Measurements from ENCODE around the gene TMEM45A.

DNA sequence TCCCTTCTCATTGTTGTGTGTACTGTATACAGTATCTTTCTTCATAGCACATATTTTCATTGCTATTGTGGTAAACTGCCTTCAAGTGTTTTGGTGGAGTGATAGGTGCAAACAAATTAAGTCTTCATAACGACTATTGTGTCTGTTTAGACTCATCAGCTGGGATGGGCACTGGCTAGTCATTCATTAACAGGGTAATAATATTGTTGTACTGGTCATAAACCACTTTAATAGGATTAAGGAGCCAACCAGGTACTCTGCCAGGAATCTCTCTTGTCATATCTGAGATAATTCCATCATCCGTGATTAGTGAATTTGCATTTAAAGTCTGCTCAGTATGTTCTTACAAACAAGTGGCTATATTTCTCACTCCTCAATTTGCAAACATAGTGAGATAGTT, 10.2 kb upstream of the TMEM45A start:
- TF ChIP-seq ARNTL (CRISPR knock-in tag; IDR thresholded peaks at IDR 0.05; ENCODE audit: borderline replicate concordance, low read depth) (no peak), ESRRG (CRISPR knock-in tag; IDR thresholded peaks at IDR 0.05) (no peak), PPARA (CRISPR knock-in tag; IDR thresholded peaks at IDR 0.05; ENCODE audit: borderline replicate concordance) (no peak), BACH2 (CRISPR knock-in tag; IDR thresholded peaks at IDR 0.05; ENCODE audit: borderline replicate concordance) (no peak), ZFP3 (CRISPR knock-in tag; IDR thresholded peaks at IDR 0.05) (no peak), ZNF8 (CRISPR knock-in tag; IDR thresholded peaks at IDR 0.05) (no peak), CSDC2 (CRISPR knock-in tag; IDR thresholded peaks at IDR 0.05) (no peak), ZNF565 (CRISPR knock-in tag; conservative IDR thresholded peaks at IDR 0.05; ENCODE audit: low read depth) (no peak), ZNF70 (CRISPR knock-in tag; IDR thresholded peaks at IDR 0.05) (no peak), TOX (CRISPR knock-in tag; IDR thresholded peaks at IDR 0.05; ENCODE audit: borderline replicate concordance) (no peak), CSRNP3 (CRISPR knock-in tag; IDR thresholded peaks at IDR 0.05) (no peak), SNAI2 (CRISPR knock-in tag; IDR thresholded peaks at IDR 0.05) (no peak)
- TF ChIP-seq, protein P1, sequence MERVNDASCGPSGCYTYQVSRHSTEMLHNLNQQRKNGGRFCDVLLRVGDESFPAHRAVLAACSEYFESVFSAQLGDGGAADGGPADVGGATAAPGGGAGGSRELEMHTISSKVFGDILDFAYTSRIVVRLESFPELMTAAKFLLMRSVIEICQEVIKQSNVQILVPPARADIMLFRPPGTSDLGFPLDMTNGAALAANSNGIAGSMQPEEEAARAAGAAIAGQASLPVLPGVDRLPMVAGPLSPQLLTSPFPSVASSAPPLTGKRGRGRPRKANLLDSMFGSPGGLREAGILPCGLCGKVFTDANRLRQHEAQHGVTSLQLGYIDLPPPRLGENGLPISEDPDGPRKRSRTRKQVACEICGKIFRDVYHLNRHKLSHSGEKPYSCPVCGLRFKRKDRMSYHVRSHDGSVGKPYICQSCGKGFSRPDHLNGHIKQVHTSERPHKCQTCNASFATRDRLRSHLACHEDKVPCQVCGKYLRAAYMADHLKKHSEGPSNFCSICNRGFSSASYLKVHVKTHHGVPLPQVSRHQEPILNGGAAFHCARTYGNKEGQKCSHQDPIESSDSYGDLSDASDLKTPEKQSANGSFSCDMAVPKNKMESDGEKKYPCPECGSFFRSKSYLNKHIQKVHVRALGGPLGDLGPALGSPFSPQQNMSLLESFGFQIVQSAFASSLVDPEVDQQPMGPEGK (CRISPR knock-in tag; IDR thresholded peaks at IDR 0.05; ENCODE audit: borderline replicate concordance), result no peak

Data from SK-N-SH treated with all-trans-retinoic acid at 6 μM for 48 hours (cell line).